ENCODE measurements around the gene ALKBH5. TPM values are rescaled to one million over a fixed set of nuclear protein-coding genes. Genes with fewer than 3 reads are reported as not detected.
A peak's percentile ranks its signal among the peaks of the same experiment; 100 is the strongest.

ALKBH5 gene
- total RNA-seq, 4 donors from 2014 or later, result 188 to 271 (median 224) TPM

DNA sequence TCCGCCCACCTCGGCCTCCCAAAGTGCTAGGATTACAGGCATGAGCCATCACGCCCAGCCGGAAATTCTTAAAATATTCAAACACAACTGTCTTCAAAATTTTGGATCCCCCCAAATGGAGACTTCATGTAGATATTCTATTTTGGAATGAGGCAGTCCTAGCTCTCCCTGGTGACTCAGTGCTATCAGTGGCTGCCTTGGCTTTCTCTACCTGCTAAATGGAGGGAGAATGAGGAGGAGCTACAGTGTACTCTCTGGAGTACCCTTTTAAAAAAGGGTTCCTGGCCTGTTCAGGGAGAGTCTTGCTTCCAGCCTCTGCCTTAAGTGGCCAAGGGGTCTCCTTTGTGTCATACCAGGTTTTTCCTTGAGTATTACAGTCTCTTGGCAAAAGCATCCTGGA, 10.8 kb downstream of the ALKBH5 start:
- Histone ChIP-seq H3K4me3 (no peak overlapping the region), H3K9me3 (no peaks in the 10 kb centered on the region), H3K27me3 (no peaks in the 10 kb centered on the region), H3K4me1 (peaks cover 67 to 97% of the 10 kb centered on the region in 2 donors), H3K36me3 (peaks cover 0 to 25% of the 10 kb centered on the region in 2 donors), H3K27ac (peak overlapping the region; percentile 36 to 58 (median 44))
- intact Hi-C loops (cut with DNase I; ENCODE audit: low total_unique reads) (no loop called here), in situ Hi-C loops (cut with MboI; ENCODE audit: low sequenced_read_pairs in 4 of 4) (no loop called here)
- DNase-seq (no peak), ATAC-seq (no peak)
- TF ChIP-seq POLR2A (IDR thresholded peaks at IDR 0.05) (no peak), CTCF (IDR thresholded peaks at IDR 0.05 in 4 of 5, conservative IDR thresholded peaks at IDR 0.05 in 1 of 5) (no peak)

- no peak for ATAC-seq
- in situ Hi-C loops (cut with MboI; ENCODE audit: low sequenced_read_pairs in 4 of 4) (no loop called here), intact Hi-C loops (cut with DNase I; ENCODE audit: low total_unique reads) (no loop called here)
- H3K36me3 ChIP-seq, result peaks cover 0 to 25% of the 10 kb centered on the region in 2 donors
- peak overlapping the region; percentile 36 to 58 (median 44) for H3K27ac ChIP-seq
- H3K4me1 ChIP-seq, result peaks cover 67 to 97% of the 10 kb centered on the region in 2 donors
- TF ChIP-seq CTCF (IDR thresholded peaks at IDR 0.05 in 4 of 5, conservative IDR thresholded peaks at IDR 0.05 in 1 of 5) (no peak), POLR2A (IDR thresholded peaks at IDR 0.05) (no peak)
- H3K9me3 ChIP-seq, result no peaks in the 10 kb centered on the region
- no peak for DNase-seq
- no peak overlapping the region for H3K4me3 ChIP-seq
- no peaks in the 10 kb centered on the region for H3K27me3 ChIP-seq
Observed at GRCh38 chr17:18194804-18195203, 11.2 kb downstream of the ALKBH5 start.

DNA sequence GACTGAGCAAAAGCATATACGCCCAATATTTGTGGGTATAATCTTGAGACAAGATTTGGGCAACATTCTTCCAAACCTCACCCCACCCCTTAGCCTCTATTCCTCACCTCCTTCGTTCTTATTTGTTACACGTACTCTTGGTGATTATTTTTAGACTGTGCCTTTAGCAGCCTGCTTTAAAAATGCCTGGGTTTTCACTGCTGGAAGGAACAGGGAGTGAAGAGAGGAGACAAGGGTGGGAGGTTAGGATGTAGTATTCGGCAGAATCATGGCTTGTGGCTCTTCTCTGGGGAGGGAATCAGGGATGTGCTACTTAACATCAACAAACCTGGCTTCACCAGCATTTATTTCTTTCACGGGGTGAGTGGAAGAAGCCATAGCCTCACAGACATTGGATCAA, 11.6 kb downstream of the ALKBH5 start:
- no peak for ATAC-seq
- in situ Hi-C loops (cut with MboI; ENCODE audit: low sequenced_read_pairs in 4 of 4), result no loop called here
- Histone ChIP-seq H3K36me3 (peaks cover 0 to 25% of the 10 kb centered on the region in 2 donors), H3K9me3 (no peaks in the 10 kb centered on the region), H3K4me1 (peaks cover 67 to 94% of the 10 kb centered on the region in 2 donors), H3K27me3 (no peaks in the 10 kb centered on the region), H3K4me3 (no peak overlapping the region), H3K27ac (peak overlapping the region; percentile 36 to 58 (median 44))
- DNase-seq, result no peak
- no peak for TF ChIP-seq CTCF (IDR thresholded peaks at IDR 0.05 in 4 of 5, conservative IDR thresholded peaks at IDR 0.05 in 1 of 5)
- TF ChIP-seq POLR2A (IDR thresholded peaks at IDR 0.05), result no peak
- intact Hi-C loops (cut with DNase I; ENCODE audit: low total_unique reads), result no loop called here

GRCh38 chr17:18197535-18198194, 14.0 kb downstream of the ALKBH5 start:
- TF ChIP-seq CTCF (IDR thresholded peaks at IDR 0.05 in 4 of 5, conservative IDR thresholded peaks at IDR 0.05 in 1 of 5) (no peak), POLR2A (IDR thresholded peaks at IDR 0.05) (no peak)
- DNase-seq (no peak), ATAC-seq (peak; percentile 14 to 38)
- intact Hi-C loops (cut with DNase I; ENCODE audit: low total_unique reads) (no loop called here), in situ Hi-C loops (cut with MboI; ENCODE audit: low sequenced_read_pairs in 4 of 4) (no loop called here)
- Histone ChIP-seq H3K9me3 (no peaks in the 10 kb centered on the region), H3K4me3 (no peak overlapping the region), H3K36me3 (peaks cover 0 to 25% of the 10 kb centered on the region in 2 donors), H3K27me3 (no peaks in the 10 kb centered on the region), H3K4me1 (peaks cover 58 to 91% of the 10 kb centered on the region in 2 donors), H3K27ac (peak overlapping the region in 3 of 4 donors; percentile 0 to 82 (median 51))
